Activated CD4-positive, alpha-beta T cell treated with anti-CD3 and anti-CD28 coated beads, Interleukin-2, amount 50 U/mL, for 24 hours (primary cell): Measurements from ENCODE around the gene GALNT10.

Experiments used
- DNase-seq, 2 donors: peaks; one replicate each; pipeline ENCODE4 v3.0.0-alpha.2; 2020; ENCODE audit warnings: low read depth in 1 of 2, low spot score in 1 of 2

The GALNT10 gene

DNA sequence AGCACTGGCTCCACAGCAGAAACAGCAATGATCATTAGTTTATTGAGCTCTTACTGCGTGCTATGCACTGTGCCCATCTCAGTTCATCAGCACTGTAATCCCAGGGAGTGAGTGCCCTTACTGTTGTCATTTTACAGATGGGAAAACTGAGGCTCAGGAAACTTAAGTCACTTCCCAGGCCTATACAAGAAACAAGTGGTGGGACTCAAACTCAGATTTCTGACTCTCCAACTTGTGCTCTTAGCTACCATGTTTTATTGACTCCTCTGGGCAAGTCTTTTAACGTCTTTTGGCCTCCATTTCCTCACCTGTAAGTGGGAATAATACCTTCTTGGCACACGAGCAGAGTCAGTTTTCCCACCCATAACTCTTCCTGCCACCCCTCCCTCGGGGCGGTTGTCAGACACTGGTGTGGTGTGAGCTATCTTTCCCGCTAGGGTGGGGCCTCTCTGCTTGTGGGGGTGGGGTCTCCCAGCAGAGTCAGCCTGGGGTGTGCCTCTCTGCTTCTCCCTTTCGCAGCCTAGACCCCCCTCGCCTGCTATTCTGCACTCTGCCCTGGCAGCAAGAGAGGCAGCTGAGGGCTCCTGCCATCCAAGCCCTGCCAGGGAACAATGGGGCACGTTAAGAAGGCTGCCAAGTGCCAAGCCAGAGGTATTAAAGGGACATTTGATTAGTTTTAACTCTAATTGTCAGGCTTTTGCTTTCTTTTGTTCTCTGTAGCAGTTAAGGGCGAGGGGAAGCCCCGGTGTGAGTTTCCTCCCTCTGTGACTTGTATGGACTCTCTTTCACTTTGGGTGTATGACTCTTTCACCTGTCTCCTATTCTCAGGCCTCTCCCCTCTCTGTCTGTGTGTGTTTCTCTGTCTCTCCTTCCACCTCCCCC is 12.1 kb downstream of the GALNT10 start:
- DNase-seq: peak; percentile 26 to 52

DNA sequence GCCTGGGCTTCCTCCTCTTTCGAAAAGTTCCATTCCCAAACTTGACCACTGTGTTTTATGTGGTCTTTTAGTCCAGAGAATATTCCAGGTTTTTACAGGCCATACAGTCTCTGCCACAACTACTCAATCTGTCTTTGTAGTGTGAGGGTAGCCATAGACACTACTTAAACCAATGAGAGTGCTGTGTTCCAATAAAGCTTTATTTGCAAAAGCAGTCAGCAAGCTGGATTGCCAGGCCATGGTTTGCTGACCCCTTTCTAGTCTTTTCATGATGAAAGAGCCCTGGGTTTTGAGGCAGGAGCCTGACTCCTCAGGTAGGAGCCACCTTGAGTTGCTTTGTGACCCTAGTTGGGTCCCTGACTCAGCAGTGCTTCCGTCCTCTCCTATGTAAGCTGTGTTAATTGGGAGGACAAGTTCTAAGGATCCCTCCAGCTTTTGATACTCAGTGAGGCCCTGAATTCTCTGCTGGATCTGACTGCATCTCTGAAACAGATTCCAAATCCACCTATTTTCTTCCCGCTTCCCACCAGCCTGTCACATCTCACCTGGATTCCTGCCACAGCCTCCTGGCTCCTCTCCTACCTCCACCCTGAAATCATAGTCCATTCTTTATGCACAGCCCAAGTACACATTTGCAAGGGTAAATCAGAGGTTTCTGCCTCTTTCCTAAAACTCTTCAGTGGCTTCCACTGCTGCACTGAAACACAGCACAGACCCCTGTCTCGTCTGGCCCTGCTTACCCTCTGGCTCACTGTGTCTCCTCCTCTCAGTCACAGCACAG is 13.5 kb downstream of the GALNT10 start:
- DNase-seq: no peak

DNA sequence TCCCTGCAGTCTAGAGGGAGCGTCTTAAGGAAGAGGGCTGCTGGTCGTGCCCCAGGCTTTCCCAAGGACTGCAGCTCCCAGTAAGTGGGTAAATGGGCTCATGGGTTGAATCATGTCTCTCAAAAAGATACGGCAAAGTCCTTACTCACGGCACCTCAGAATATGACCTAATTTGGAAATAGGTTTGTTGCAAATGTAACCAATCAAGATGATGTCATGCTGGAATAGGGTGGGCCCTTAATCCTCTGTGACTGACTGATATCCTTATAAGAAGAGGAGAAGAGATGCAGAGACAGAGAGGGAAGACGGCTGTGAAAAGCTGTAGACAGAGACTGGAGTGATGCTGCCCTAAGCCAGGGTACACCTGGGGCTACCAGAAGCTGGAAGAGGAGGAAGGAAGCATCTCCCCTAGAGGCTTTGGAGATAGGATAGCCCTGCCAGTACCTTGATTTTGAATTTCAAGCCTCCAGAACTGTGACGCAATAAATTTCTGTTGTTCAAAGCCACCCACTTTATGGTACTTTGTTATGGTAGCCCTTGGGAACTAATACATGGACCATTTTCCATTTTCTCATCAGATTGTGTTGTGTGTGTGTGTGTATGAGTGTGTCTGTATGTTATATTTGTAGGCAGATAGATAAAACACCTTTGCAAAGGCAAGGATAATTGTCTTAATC is 15.0 kb downstream of the GALNT10 start:
- no peak for DNase-seq

DNA sequence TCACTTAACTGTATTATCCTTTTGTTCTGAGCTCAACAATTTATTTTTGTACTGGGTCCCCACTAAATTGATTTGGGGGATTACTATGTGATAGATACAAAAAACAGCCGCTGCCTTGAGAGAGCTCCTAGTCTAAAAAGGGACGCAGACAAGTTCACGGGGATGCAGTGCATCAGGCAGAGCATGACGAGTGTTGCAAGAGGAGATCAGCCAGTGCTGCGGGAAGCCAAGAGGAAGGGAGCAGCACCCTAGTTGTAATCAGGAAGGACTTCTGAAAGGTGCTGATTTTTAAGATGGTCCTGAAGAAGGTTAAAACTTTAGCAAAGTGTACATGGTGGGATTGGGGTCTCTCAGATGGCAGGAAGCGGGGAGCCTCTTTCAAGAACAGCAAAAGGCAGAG is 15.8 kb downstream of the GALNT10 start:
- DNase-seq: no peak

DNA sequence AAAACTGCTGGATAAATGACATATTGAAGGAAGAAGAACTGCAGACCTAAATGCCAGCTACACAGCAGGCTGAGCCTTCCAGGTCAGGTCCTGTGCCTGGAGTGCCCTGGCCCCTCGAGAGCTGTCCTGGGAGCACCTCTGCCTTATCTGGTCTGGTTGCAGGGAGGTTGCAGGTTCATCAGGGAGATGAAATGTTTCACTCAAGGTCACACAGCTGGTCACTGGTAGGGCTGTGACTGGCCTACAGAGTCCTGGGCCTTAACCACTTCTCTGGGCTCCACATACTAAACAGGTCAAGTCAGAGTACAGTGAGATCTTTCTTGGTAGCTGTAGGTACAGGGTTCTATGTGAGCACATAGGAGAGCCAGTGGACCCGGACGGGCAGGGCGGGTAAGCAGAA is 16.7 kb downstream of the GALNT10 start:
- DNase-seq: no peak

DNA sequence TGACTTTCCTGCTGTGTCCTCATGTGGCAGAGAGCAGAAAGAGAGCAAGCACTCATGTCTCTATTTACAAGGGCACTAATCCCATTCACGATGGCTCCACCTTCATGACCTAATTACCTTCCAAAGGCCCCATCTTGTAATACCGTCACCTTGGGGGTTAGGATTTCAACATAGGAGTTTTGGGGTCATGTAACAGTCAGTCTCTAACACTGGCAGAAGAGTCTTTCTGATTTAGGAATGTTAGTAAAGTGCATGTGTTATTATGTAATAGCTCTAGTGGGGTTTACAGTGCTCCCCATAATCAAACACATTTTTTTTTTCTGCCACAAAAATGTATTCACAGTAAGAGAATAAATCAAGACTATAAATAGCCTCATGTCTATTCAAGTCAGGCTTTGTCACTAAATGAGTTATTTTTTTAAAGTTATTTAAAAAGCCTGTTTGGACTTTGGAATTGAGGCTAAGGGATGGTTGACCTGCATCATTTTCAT is 19.1 kb downstream of the GALNT10 start:
- no peak for DNase-seq

DNA sequence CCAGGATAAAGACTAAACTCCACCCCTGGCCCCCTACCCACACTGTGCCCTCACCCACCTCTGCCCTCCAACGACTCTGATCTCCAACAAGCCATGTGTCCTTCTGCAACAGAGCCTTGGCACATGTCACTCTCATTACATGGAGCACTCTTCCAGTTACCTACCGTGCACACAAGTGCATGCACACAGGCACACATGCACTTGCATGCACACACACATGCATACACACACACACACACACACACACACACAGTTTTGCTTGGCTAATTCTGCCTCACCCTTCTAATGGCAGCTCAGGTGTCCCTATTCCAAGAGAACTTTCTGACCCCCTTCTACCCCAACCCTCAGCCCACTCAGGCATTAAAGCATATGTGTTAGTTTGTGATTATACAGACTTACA is 19.6 kb downstream of the GALNT10 start:
- no peak for DNase-seq

DNA sequence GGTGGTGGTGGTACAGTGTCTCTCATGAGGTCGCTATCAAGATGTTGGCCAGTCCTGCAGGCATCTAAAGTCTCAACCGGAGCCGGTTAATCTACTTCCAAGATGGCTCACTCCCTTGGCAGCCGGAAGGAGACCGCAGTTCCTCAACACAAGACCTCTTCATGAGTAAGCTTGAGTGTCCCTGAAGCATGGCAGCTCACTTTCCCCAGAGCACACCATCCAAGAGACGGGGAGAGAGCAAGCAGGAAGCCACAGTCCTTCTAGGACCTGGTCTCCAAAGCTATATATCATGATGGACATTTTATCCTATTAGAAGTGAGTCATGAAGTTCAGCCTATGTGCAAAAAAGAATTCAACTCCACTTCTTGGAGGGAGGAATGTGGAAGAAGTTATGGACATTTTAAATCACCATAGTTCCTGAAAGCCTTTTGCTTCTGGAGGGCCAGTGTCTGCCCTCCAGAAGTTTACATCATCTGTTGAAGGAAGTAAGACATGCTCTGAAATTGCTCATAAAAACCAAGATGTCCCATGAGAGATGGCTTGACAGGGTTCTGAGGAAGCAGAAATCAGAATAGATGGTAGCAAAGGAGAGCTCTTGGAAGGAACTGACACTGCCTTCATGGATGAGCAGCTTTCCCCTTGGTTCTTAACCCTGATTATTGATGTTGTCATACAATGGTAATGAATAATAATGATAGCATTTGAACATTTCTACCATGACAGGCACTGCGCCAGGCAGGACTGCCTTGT is 21.3 kb downstream of the GALNT10 start:
- no peak for DNase-seq

DNA sequence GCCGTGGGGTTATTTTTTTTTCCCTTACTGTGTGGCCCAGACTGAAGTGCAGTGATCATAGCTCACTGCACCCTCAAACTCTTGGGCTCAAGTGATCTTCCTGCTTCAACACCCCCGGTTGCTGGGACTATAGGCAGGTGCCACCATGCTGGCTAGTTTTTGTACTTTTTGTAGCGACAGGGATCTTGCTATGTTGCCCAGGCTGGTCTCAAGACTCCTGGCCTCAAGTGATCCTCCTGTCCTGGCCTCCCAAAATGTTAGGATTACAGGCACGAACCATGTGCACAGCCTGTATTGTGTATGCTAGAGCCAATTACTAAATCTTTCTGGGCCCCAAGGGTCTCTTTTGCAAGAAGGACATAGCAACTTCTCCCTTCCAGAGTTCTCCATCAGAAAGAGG is 23.1 kb downstream of the GALNT10 start:
- DNase-seq: no peak

DNA sequence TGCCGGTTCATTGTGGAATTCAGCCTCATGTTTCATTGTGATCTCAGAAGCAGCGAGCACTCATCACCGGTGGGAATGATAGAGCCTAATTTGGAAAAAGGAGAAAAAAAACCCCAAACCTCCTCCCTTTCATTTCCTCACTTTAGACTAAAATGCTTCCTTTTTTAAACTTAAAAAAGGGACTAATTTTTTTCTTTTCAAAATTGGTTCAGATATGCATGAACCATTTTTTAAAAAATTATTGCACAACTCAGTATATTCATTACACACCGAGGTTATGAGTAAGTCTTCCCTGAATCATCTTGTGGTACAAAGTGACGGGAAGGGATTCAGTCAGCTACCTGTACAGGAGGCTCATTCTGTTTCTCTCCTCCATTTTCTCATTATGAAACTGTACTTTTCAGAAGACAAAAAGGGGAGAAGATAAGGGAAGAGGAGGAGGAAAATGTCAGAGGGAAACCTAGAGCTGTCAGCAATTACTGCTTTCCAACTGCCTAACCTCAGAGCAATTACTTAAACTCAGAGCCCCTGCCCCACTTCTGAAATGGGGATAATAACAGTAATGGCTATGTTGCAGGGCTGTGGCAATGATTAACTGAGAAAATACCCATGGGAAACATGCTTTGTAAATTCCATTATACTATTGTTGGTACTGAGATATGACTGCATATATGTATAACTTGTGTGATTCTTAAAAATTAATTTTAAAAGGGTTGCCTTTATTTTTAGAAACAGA is 24.0 kb downstream of the GALNT10 start:
- DNase-seq: peak in 1 of 2 donors; percentile 24

DNA sequence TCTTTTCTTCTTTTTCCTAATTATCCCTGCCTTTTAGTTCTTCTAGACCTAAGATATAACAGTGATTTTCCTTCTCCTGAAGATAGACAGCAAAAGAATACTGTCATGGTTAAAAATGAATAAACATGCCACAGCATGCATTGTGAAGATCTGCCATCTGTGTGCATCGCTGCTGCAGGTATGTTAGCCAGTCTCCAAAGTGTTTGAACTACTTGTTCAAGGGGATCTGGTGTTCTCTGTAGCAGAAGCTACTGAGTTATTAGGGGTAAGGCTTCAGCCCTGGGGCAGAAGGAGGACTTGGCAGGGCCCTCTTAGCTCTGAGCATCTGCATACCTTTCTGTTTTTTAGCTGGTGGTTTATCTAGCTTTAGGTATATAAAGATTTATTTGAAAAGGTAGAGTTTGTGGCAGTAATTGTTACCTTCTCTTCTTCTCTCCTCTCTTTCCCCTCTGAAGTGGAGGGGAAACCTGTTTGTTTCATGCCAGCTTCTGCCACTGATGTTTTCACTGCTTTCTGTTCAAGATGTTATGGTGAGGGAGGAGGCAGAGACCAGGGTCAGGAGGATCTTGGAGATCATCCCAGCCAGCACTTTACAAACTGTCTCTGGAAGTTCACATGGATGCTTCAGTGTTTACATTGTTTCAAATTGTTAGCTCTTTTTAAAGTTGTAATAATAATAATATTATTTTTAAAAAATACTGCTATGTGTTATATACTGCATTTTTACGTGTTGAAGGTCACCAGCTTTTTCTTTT is 25.2 kb downstream of the GALNT10 start:
- DNase-seq: no peak

DNA sequence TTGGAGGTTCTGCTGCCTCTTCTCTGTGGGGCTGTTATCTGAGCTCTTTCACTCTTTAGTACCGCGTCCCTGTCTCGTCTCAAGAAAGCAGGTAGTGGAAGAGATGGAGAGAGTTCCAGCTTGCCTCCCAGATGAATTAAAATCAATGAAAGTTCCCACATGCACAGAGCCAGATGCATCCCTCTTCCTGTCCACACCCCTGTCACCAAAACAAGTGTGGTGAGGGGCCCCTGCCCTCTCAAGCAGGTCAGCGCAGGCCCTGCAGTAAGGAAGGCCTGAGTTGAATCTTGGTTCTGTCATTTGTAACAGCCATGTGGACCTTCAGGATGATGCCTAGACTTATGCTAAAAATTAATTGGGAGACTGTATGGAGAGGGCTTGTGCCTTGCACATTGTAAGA is 26.9 kb downstream of the GALNT10 start:
- no peak for DNase-seq

DNA sequence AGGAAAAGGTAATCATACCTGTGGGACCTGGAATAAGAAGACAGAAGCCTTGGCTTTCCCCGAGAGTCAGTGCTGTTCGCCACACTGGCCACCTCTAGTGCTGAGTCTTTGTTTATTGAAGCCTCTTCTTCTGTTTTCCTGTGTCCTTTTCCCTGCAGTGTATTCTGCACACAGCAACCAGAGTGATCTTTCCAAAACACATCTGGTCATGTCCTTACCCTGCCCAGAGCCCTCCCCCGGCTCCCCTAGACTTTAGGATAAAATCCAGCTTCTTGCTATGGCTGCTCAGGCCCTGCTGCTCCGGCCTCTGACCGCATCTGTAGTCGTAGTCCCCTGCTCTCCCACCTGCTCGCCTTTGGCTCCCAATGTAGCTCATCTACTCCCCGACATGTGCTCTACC is 28.3 kb downstream of the GALNT10 start:
- no peak for DNase-seq

DNA sequence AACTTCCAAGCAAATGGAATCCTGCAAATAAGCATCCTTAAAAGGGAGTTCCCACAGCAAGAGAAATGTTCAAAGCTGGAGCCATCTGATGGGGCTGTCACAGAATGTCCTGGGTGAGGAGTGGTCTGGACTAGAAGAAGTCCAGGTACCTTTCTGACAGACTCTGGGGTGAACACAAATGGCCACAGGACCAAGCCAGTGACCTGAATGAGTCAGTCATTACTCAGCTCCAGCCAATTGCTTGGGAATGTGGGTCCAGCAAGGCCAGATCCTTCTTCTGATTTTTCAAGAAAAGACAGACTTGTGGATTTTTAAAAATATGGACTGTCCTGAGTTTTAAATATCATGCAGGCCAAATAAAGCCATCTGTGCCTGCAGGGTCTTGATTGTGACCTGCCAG is 30.1 kb downstream of the GALNT10 start:
- DNase-seq: no peak

DNA sequence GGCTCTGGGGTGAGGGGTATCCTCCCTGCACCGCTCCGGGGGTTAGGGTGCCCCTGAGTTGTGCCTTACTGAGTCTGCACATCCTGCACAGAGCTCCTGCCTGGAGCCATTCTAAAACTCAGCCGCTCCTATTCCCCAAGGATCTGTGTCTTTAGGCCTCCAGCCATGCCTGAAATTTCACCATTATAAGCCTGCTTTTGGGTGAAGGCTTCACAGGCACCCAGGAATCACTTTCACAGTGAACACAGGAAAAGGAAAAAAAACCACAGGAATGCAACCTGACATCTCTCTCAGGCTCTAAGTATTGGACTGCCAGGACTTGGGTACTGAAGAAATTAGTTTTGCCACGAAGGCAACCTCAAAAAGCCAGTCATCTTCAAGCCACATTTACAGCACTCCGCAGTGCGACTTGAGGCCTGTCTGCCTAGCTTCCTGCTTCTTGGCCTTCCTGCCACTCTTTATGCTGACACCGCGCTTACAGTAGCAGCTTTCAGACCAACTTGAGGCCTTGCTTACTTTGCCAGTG is 30.9 kb downstream of the GALNT10 start:
- DNase-seq: peak in 1 of 2 donors; percentile 51

DNA sequence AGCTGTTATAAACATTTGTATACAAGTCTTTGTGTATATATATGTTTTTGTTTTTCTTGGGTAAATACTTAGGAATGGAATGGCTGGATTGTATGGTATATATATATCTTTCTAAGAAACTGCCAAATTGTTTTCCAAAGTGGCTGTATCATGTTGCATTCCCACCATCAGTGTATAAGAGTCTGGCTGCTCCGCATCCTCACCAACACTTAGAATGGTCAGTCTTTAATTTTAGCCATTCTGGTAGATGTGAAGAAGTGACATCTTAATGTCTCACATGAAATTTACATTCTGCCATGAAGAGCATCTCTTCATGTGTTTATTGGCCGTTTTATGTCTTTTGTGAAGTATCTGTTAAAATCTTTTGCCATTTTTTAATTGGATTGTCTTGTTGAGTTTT is 31.9 kb downstream of the GALNT10 start:
- DNase-seq: no peak

DNA sequence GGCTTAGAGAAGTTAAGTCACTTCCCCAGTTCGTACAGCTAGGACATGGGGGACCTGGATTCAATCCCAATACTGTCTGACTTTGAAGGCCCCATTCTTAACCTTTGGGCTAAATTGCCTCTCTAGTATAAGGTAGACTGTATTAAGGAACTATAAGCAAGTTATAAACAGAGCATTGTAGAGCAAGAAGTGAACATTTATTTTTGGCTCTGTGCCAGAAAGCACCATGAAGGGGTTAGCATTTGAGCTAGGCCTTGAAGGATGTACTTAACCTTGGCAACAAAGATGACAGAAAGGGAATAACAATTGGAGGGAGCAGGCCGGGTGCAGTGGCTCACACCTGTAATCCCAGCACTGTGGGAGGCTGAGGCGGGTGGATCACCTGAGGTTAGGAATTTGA is 32.8 kb downstream of the GALNT10 start:
- no peak for DNase-seq

DNA sequence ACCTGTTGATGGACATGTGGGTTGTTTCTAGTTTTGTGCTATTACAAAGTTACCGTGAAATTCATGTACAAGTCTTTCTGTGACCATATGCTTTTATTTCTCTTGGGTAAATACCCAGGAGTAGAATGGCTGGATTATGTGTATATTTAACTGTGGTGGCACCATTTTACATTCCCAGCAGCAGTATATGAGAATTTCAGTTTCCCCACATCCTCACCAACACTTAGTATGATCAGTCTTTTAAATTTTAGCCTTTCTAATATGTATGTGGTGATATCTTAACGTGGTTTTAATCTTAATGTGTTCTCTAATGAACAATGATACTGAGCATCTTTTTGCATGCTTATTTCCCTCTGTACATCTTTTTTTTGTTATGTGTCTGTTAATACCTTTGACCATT is 36.6 kb downstream of the GALNT10 start:
- DNase-seq: no peak

DNA sequence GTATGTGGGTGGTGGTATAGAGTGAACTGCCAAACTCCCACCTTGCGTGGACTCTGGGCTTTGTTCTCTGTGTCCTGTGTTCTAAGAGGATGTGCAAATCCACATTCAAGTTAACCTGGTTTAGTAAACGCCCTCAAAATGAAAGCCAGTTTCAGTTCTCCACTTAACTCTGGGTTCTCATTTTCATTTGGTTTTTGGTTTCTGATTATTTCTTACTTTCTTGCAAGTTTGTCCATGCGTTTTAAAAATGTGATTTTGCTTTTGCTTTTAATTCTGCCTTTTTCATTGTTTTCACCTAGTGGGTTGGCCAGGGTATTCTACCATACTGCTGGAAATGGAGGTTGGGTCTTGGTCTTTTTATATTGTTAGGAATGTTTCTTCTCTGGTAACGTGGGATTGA is 38.2 kb downstream of the GALNT10 start:
- no peak for DNase-seq
